ENCODE data around the gene DOC2A. TPM values are rescaled to one million over a fixed set of nuclear protein-coding genes. Genes with fewer than 3 reads are reported as not detected.

Gene DOC2A
- total RNA-seq, 6 donors from 2014 or later = 1.2 to 11.0 (median 6.5) TPM

Other genes starting within 250 kb of the DOC2A start
- gene ZG16, start 232.8 kb downstream of the DOC2A start, total RNA-seq = under 1 TPM in 1 of 6 donors, not detected in 5; 0.11 TPM
- 10 to 100 TPM in 5 of 6 donors, 1 to 10 TPM in 1; 9.1 to 43.5 (median 26.6) TPM for gene KIF22, start 220.3 kb downstream of the DOC2A start, total RNA-seq
- gene MAZ, start 204.5 kb downstream of the DOC2A start, total RNA-seq = 100 to 1,000 TPM in 5 of 6 donors, 10 to 100 TPM in 1; 83.7 to 232 (median 165) TPM
- gene PRRT2, start 198.8 kb downstream of the DOC2A start, total RNA-seq = 10 to 100 TPM in 2 of 6 donors, 1 to 10 TPM in 4; 1.4 to 13.6 (median 2.5) TPM
- gene PAGR1, start 194.9 kb downstream of the DOC2A start, total RNA-seq = 10 to 100 TPM; 22.6 to 49.5 (median 34.6) TPM
- gene MVP, start 190.6 kb downstream of the DOC2A start, total RNA-seq = 100 to 1,000 TPM; 260 to 411 (median 312) TPM
- gene CDIPT, start 147.8 kb downstream of the DOC2A start, total RNA-seq = 100 to 1,000 TPM in 1 of 6 donors, 10 to 100 TPM in 5; 60.3 to 119 (median 94.4) TPM
- gene SEZ6L2, start 111.5 kb downstream of the DOC2A start, total RNA-seq = 10 to 100 TPM in 3 of 6 donors, 1 to 10 TPM in 3; 4.2 to 13.5 (median 8.2) TPM
- 1 to 10 TPM in 4 of 6 donors, under 1 TPM in 1, not detected in 1; 0.78 to 4.2 (median 2.4) TPM for gene ASPHD1, start 110.5 kb downstream of the DOC2A start, total RNA-seq
- 10 to 100 TPM; 15.5 to 71.2 (median 24.4) TPM for gene KCTD13, start 84.8 kb downstream of the DOC2A start, total RNA-seq
- gene TMEM219, start 48.9 kb downstream of the DOC2A start, total RNA-seq = 100 to 1,000 TPM in 5 of 6 donors, 10 to 100 TPM in 1; 95.4 to 187 (median 139) TPM
- gene TAOK2, start 37.2 kb downstream of the DOC2A start, total RNA-seq = 100 to 1,000 TPM in 2 of 6 donors, 10 to 100 TPM in 4; 70.2 to 195 (median 81.5) TPM
- 10 to 100 TPM; 11.5 to 28.2 (median 25.0) TPM for gene HIRIP3, start 15.4 kb downstream of the DOC2A start, total RNA-seq
- 10 to 100 TPM; 29.5 to 82.8 (median 55.7) TPM for gene INO80E, start 14.8 kb downstream of the DOC2A start, total RNA-seq
- not detected for gene C16orf92, start 12.2 kb upstream of the DOC2A start, total RNA-seq
- under 1 TPM in 1 of 6 donors, not detected in 5; 0.14 TPM for gene TLCD3B, start 20.2 kb upstream of the DOC2A start, total RNA-seq
- gene ALDOA, start 54.7 kb upstream of the DOC2A start, total RNA-seq = 100 to 1,000 TPM; 303 to 964 (median 731) TPM
- 10 to 100 TPM; 44.4 to 99.4 (median 80.0) TPM for gene PPP4C, start 65.0 kb upstream of the DOC2A start, total RNA-seq
- gene TBX6, start 80.9 kb upstream of the DOC2A start, total RNA-seq = 1 to 10 TPM in 5 of 6 donors, under 1 TPM in 1; 0.69 to 9.4 (median 1.4) TPM
- 100 to 1,000 TPM in 4 of 6 donors, 10 to 100 TPM in 2; 81.5 to 228 (median 116) TPM for gene YPEL3, start 85.2 kb upstream of the DOC2A start, total RNA-seq
- gene GDPD3, start 102.5 kb upstream of the DOC2A start, total RNA-seq = 10 to 100 TPM in 2 of 6 donors, 1 to 10 TPM in 4; 1.1 to 17.8 (median 5.4) TPM
- gene MAPK3, start 112.2 kb upstream of the DOC2A start, total RNA-seq = 100 to 1,000 TPM in 2 of 6 donors, 10 to 100 TPM in 4; 48.9 to 120 (median 76.0) TPM
- gene CORO1A, start 172.6 kb upstream of the DOC2A start, total RNA-seq = 100 to 1,000 TPM in 1 of 6 donors, 10 to 100 TPM in 5; 42.2 to 159 (median 80.3) TPM
- gene BOLA2B, start 182.6 kb upstream of the DOC2A start, total RNA-seq = 100 to 1,000 TPM in 3 of 6 donors, 10 to 100 TPM in 3; 58.0 to 173 (median 100) TPM
- gene SLX1A, start 182.8 kb upstream of the DOC2A start, total RNA-seq = 100 to 1,000 TPM in 1 of 6 donors, 10 to 100 TPM in 5; 38.6 to 127 (median 63.6) TPM
- 10 to 100 TPM in 5 of 6 donors, 1 to 10 TPM in 1; 9.6 to 69.1 (median 20.0) TPM for gene SULT1A3, start 188.2 kb upstream of the DOC2A start, total RNA-seq
- gene NPIPB13, start 237.5 kb upstream of the DOC2A start, total RNA-seq = 10 to 100 TPM in 2 of 6 donors, 1 to 10 TPM in 4; 2.1 to 18.9 (median 4.9) TPM